ENCODE results near the gene NOL4L.
A peak's percentile ranks its signal among the peaks of the same experiment; 100 is the strongest.

The NOL4L gene

DNA sequence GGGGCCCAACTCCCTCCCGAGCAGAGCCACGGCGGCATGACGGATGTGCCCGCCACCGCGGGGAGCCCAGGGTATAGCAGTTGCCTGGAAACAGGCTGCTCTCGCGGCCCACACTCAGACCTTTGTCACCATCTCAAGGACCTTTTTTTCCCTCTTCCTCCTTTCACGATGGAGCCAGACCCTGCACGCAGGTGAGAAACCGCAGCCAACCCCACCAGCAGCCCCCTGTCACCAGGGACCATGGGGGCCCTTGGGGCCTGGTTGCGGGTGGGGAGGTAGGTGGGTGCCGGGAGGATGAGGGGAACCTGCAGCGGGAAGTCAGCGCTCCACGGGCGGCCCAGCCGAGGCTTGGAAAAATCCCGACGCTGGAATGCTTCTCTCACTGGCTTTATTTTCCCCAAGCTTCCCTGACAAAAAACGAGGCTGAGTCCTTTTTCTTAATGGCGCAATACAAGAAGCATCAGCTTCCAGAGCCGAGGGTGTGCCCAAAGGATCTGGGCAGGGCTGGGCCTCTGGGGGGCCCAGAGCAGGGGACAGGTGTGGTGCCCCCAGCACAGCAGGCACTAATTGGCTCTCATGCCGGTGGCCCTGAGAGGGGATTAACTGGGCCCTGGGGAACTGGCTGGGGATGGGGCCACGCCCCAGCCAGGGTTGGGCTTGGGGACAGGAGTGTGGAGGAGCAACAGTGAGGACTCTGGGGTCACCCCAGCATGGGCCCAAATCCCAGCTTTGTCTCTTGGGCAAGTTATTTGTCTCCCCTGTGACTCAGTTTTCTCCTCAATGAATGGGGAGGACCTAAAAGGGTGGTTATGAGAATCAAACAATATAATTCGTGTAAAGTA is 23.9 kb downstream of the NOL4L start:
- DNase-seq (ENCODE audit: low spot score), result no peak

DNA sequence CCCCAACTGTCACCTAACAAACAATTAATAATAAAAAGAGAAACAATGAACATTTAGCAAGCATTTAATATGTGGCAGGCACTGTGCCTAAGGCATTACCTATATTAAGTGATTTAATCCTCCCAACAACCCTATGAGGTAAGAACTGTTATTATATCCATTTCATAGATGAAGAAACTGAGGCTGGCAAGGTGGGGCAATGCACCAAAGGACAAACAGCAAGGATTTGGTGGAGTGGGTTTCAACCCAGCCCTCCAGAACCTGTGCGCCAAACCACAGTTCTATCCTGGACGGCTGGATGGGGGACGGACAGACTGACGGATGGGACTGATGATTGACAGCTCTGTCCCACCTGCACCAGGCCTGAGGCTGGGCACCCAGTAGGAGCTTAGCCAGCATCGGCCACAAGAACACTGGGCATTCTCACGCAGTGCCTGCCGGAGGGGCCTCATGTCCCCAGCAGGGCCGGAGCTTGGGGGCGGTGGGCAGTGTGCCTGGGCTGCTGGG is 24.6 kb downstream of the NOL4L start:
- DNase-seq (ENCODE audit: low spot score), result no peak

DNA sequence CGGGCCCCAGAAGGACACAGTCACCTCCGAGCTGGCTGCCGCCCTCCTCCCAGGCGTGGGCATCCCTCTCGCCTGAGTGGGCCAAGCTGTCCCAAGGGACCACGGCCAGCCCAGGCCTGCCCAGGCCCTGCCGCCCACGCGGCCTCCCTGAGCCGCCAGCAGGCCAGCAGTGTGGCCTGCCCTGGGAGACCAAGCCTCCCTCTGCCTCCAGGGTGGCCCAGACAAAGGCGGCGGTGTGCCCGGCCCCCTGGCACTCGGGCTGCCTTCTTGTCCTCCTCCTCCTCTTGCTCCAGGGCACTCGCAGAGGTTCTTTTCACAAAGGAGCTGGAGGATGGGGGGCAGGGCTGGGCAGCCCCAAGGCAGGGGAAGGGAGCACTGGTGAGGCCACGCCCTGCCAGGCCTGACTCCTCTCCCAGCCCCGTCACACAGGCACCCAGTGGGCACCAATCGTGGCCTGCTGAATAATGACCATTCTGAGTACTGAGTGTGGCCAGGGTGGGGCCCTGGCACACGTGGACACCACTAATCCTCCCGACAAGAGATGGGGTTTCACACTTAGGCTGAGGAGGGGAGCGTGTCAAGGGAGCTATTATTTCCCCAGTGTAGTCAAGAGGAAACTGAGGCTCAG is 25.3 kb downstream of the NOL4L start:
- DNase-seq (ENCODE audit: low spot score), result no peak

DNA sequence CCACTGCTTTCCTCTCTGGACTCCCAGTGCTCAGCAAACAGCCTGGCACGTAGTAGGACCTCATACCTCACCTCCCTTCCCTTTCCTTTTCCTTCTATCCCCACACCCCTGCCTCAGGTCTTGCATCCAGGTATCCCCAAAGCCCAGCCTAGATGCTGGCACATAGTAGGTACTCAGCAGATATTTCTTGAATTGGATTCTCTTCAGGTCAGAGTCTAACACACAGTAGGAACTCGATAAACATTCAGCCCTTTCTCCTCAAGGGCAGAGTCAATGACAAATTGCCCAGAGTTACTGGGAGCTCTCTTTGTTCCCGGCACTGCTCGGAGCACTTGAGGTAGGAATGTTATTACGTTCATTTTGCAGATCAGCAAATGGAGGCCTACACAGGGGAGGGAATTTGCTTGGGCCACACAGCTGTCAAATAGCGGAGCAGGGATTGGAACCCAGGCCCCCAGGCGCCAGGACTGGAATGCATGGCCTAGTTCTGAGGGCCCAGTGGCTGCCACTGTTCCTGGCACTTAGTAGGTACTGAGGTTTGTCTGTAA is 25.9 kb downstream of the NOL4L start:
- no peak for DNase-seq (ENCODE audit: low spot score)

DNA sequence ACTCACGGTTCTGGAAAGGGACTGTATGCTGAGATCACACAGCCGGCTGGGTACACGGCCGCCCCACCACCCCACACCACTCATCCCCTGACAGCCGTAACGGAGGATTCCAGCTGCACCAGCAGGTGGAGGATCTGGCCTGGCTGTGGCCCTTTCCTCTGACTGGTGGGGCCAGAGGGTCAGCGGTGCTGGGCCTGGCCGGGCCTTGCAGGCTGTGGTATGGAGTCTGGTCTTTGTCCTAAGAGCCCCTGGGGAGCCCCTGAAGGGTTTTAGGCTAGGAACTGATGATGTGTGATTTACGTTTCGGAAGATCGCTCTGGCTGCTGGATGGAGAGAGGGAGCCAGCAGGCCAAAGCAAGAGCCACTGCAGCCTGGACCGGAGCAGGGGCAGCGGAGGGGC is 26.6 kb downstream of the NOL4L start:
- DNase-seq (ENCODE audit: low spot score), result no peak

DNA sequence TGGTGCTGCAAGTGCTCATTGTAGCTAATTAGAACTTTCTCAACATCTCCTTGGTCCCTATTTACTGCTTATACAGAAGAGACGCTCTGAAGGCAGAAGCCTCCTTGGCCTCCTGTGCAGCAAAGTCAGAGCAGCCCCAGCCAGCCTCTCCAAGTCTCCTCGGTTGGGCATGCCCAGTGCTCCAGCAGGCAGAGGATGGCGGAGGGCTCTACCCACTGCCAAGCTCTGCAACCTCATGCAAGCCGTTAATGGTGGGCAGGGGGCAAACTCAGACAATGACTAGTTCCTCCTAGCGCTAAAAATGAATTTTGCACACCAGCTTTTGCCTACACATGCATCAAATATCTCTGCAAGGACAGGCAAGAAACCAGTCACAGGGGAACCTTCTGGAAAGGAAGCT is 27.8 kb downstream of the NOL4L start:
- no peak for DNase-seq (ENCODE audit: low spot score)

DNA sequence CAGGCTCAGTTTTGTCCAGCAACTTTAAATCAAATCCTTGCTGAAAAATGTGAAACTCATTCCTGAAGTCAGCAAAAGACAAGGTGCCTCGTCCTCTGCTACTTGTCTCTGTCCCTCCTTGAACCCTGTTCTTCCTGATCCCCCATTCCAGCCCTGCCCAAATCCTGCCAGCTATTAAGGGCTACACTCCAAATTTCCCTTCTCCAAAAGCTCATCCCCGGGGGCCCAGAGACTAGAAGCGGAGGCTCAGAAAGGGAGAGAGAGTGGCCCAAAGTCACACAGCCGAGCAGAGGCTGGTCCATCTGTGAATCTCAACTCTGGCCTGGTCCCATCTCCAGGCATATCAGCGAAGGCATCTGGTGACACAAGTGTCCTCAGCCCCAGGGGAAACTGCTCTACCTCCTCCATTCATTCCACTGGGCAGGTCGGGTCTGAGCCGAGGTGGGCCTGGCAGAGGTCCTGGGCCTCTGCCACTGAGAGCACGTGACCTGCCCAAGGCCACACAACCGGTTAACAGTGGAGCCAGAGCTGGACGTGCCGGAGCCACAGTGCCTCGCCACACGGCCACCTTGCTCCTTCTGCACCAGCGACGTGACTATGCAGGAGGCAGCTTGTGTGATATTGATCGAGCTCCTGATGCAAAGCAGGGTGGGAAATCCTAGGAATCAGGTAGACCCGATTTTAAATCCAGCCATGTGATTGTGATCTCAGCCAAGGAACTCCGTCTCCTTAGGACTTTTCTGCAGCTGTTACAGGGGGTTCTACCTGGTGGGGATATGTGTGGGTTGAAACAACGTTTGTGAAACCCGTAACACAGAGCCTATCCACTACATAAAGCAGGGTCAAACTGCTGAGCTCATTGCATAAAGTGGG is 28.6 kb downstream of the NOL4L start:
- no peak for DNase-seq (ENCODE audit: low spot score)

DNA sequence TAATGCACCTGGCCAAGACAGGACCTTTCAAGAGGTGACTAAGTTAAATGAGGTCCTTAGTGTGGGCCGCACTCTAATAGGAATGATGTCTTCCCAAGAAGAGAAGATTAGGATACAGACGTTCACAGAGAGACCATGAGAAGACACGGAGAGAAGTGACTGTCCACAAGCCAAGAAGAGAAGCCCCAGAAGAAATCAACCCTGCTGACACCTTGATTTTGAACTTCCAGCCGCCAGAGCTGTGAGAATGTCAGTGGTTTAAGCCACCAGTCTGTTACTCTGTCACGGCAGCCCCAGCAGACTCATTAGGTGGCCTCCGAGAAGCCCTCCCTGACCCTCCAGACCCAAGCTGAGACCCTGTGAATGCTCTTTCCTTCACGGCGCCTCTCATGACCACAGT is 29.5 kb downstream of the NOL4L start:
- no peak for DNase-seq (ENCODE audit: low spot score)

DNA sequence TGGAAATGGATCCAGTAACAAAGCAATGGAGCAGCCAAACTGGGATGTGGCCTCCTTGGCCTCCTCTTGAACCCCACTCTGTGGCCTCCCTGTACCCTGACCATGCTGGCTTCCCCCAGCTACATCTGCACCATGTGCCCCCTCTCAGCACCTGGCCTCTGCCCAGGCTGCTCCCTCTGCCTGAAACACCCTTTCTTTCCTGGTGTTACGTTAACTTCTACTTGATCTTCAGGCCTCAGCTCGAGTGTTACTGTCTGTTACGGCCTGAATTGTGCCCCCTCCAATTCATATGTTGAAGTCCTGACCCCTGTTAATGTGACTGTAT is 30.2 kb downstream of the NOL4L start:
- DNase-seq (ENCODE audit: low spot score), result no peak

DNA sequence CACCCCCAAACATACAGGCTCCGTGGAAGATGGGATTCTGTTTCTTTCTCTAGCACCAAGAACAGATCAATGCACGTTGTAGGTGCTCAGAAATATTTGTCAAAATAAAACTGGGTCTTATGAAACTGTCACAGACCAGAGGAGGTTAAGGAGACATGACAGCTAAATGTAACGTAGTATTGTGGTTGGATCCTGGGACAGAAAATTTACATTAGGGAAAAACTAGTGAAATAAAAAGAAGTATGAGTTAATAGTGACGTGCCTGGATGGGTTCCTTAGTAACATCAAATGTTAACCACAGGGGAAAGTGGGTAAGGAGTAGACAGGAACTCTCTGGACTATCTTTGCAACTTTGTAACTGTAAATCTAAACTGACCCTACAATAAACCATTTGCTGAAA is 31.5 kb downstream of the NOL4L start:
- DNase-seq (ENCODE audit: low spot score), result no peak

DNA sequence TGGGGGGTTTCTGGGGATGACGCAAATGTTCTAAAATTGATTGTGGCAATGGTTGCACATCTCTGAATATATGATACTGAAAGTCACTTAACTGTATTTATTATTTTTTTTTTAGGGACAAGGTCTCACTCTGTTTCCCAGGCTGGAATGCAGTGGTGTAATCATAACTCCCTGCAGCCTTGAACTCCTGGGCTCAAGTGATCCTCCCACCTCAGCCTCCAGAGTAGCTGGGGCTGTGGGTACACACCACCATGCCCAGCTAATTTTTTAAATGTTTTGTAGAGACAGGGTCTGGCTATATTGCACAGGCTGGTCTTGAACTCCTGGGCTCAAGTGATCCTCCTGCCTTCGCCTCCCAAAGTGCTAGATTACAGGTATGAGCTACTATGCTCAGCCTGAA is 33.4 kb downstream of the NOL4L start:
- DNase-seq (ENCODE audit: low spot score), result no peak

DNA sequence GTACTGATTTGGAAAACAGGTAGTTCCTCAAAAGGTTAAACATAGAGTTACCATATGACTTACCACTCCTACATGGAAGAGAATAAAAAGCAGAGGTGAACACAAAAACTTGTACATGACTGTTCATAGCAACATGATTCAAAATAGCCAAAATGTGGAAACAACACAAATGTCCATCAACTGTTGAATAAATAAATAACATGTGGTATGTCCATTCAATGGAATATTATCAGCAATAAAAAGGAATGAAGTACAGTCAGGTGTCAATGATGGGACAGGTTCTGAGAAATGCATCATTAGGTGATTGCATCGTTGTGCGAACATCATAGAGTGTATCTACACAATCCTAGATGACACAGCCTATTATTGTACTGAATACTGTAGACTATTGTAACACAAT is 35.3 kb downstream of the NOL4L start:
- DNase-seq (ENCODE audit: low spot score), result no peak

DNA sequence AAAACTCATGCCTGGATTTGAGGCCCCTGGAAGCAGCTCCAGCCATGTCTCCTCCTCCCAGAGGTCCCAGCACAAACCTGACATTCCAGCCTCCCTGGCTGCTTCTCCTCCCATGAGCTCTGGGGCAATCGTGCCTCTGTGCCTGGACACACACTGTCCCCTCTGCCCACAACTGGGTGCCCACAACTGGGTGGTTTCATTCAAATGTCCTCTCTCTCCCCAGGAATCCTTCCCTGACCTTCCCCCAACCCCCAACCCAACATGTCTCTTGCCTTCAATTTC is 37.4 kb downstream of the NOL4L start:
- DNase-seq (ENCODE audit: low spot score), result no peak

DNA sequence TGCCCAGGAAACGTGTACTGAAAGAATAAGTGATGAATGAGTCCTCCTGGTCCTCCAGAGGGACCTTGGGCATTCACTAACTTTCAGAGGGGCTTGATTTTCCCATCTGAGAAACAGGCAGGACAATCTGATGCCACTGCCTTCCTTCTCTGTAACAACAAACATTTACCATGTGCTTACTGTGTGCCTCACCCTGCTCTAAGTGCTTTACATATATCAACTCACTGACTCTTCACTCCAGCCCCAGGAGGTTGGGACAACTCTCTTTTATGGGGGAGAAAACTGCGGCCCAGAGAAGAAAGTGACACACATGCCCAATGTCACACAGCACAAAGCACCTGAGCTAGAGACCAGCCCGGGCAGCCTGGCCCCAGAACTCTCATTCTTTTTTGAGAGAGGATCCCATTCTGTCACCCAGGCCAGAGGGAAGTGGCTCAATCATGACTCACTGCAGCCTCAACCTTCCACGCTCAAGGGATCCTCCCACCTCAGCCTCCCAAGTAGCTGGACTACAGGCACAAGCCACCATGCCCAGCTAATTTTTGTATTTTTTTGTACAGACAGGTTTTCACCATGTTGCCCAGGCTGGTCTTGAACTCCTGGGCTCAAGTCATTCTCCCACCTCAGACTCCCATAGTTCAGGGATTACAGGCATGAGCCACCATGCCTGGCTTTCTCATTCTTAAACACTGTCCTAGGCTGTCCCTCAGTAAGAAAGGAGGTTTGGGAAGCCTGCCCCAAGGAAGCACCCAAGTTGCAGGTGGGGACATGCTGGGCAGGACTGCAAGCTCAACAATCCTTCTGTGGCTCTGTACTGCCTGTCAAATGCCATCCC is 38.0 kb downstream of the NOL4L start:
- DNase-seq (ENCODE audit: low spot score), result no peak

DNA sequence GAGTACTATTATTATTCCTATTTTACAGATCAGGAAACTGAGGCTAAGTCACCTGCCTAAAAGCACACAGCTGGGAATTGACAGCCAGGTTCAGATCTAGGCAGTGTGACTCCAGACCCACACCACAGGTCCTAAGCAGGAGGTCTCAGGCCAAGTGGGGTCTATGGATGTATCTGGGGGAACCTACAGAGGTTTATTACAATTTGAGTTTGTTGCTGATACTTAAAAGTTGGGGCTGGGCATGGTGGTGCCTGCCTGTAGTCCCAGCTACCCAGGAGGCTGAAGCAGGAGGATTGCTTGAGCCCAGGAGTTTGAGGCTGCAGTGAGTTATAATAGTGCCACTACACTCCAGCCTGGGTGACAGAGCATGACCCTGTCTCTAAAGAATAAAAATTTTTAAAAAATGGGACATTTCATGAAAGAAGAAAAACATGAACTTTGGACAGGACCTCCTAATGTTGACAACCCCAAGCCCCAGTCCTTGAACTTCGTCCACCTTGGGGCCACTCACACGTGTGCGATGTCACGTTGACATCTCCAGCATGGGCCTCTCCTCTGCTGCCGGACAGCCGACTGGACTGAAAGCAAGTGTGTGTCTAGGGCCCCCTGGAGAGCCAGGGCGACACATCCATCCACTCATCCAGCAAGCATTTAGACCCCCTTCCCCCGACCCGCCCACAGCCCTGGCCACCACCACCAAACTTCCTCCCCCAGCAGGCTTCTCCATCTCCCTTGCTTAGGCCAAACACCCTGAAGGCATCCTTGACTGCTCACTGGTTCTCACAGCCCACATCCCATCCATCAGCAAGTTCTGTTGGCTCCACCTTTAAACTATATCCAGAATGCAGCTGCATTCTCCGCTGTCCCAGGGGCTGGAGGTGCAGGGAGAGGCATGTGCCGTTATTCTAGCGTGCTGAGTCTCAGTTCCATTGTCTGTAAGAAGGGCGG is 40.0 kb downstream of the NOL4L start:
- DNase-seq (ENCODE audit: low spot score), result no peak

DNA sequence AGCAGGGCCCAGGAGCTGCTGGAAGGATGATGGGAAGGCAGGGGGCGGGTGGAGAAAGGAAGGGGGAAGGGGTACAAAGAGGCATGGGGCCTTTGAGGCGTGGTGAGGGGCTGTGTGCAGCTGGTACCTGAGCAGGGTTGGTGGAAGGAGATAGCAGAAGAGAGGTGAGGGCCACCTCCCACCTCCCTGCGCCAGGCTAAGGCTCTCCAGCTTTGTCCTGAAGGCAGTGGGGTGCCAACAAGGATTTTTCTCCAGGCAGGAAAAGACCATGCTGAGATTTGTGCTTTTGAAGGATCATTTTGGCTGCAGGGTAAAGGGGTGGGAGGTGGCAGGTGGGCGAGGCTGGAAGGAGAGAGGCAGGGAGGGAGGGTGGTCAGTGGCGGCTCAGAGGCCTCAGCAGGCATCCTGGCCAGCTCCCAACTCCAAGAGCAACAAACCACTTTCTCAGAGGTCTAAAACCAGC is 40.8 kb downstream of the NOL4L start:
- DNase-seq (ENCODE audit: low spot score), result no peak

DNA sequence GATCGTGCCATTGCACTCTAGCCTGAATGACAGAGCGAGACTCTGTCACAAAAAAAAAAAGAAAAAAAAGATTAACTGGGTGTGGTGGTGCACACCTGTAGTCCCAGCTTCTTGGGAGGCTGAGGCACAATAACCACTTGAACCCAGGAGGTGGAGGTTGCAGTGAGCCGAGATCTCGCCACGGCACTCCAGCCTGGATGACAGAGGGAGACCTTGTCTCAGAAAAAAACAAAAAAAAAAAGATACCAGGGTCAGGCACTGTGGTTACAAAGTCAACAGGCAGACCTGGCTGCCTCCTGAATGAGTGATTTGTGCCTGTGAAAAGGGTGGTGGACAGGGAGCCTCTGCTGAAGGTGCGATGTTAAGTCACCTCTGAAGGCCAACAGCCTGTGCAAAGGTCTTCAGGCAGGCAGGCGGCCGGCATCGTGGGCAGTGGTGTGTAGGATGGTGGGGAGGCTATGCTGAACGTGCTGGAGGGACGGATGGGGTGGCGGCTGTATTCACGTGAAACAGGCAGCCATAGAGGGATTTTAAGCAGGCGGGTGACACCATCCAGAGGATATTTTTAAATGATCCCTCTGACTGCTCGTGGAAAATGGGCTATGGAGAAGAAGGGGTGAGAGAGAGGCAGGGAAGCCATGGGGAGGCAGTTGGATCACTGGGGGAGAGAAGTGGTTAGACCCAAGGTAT is 41.4 kb downstream of the NOL4L start:
- no peak for DNase-seq (ENCODE audit: low spot score)

DNA sequence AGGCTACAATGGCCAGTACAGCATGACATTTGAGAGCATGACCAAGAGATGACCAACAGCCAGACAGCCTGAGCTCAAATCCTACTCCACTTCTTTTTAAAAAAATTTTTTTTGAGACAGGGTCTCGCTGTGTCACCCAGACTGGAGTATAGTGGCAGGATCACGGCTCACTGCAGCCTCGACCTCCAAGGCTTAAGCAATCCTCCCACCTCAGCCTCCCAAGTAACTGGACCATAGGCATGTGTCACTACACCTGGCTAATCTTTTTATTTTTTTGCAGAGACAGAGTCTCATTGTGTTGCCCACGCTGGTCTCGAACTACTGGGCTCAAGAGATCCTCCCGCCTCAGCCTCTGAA is 42.9 kb downstream of the NOL4L start:
- DNase-seq (ENCODE audit: low spot score), result no peak

DNA sequence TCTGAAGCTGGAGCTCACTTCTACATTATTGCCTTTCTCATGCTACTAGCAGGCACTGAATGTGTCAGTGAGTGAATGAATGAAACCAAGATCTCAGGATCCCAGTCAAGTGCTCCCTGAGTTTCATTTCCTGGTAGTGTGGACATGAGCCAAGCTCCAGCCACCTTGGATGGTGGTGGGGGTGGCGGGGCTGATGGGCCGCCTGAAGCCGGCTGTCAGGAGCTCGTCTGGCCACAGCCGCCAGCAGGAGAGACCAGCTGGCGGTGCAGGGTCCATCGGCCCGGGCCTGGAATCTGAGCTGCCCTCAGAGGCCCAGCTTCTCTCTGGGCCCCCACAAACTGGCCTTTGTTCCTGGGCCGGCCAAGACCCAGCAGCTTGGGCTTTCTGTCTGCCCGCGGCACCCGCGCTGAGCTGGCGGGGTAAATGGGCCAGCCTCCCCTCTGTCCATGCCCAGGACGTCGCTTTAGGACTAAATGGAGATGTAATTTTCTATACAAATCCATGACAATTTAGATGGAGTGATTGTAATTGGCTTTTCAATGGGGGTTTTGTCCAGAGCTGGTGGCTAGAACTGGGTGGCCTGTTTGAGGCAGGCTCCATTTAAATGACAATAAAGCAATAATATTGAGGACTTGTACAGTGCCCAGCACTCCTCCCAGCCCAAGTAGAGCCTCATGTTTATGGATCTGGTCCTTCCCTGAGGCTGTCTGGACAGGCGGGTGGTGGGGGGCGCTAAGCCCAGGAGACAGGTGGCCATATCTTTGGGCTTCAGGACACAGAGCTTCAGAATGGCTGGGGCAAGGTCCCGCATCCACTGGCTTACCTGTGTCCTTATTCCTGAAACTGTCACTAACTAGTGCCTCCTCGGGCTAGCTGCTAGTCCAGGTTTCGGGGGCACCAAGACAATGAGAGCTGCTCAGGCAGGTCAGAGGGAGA is 43.5 kb downstream of the NOL4L start:
- DNase-seq (ENCODE audit: low spot score), result peak; percentile 73
